ENCODE measurements around the gene C12orf57.
"Not testable (repeated sequence)": the region's sequence is repeated elsewhere in the genome, so short reads cannot be mapped to it uniquely, and the experiment has no call there.

Gene C12orf57

DNA sequence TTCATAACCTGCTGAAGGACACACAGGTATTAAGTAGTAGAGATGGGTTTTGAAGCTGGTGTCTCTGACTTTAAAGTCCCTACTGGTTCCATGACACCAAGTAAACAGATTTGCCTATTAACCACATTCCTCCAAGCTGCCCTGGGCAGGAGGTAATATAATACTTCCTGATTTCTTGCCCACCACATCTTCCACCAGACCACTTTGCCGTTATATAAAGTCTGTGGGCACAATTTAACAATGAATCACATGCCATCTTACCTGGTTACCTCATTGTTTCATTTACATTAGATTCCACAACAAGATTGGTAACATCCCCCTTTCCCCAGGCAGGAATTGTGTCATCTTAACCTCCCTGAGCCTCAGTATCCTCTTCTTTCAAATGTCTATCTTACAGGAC, 40.1 kb upstream of the C12orf57 start:
- H3K4me3 ChIP-seq (ENCODE audit: low read depth, low read length), result no peak overlapping the region
- in situ Hi-C loops (cut with HindIII; ENCODE audit: low sequenced_read_pairs), result no loop called here
- no peak for TF ChIP-seq CTCF (IDR thresholded peaks at IDR 0.05; ENCODE audit: low read depth, low read length)
- no peak for DNase-seq (ENCODE audit: low read depth, low spot score)

- in situ Hi-C loops (cut with HindIII; ENCODE audit: low sequenced_read_pairs), result no loop called here
- TF ChIP-seq CTCF (IDR thresholded peaks at IDR 0.05; ENCODE audit: low read depth, low read length), result no peak
- DNase-seq (ENCODE audit: low read depth, low spot score), result peak; percentile 95
Observed at GRCh38 chr12:6904280-6905276, 39.2 kb upstream of the C12orf57 start, which contains the start of gene LRRC23. TSS of gene LRRC23 (plus strand) at chr12:6904822. CDS start at chr12:6905634, 812 bp downstream.

DNA sequence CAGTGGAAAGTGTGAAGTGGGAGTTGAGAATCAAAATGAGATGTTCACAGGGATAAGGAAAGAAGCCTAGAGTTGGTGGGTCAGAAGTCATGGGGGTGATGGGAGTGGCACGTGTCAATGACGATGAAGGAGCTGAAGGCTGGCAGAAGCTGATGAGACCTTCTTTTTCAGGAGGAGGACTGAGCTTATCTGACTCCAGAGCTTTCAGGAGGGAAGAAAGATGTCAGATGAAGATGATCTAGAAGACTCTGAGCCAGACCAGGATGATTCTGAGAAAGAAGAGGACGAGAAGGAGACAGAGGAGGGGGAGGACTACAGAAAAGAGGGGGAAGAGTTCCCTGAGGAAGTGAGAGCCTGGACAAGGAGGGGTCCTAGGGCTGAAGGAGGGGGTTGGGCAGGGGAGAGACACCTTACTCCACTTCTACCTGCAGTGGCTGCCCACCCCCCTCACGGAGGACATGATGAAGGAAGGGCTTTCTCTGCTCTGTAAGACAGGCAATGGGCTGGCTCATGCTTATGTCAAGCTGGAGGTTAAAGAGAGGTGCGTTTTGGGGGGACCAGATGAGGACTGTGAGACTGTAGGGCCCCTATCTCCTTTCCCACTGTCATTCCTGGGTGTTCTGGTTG, 38.3 kb upstream of the C12orf57 start:
- in situ Hi-C loops (cut with HindIII; ENCODE audit: low sequenced_read_pairs), result no loop called here
- no peak for DNase-seq (ENCODE audit: low read depth, low spot score)
- no peak for TF ChIP-seq CTCF (IDR thresholded peaks at IDR 0.05; ENCODE audit: low read depth, low read length)
- peak overlapping the region; percentile 85 for H3K4me3 ChIP-seq (ENCODE audit: low read depth, low read length)

More at GRCh38 chr12:6904280-6905276, 39.2 kb upstream of the C12orf57 start, which contains the start of gene LRRC23:
- peak within 1 kb of the TSS; percentile 85 for H3K4me3 ChIP-seq (ENCODE audit: low read depth, low read length)

GRCh38 chr12:6908141-6908540, 35.7 kb upstream of the C12orf57 start:
- in situ Hi-C loops (cut with HindIII; ENCODE audit: low sequenced_read_pairs), result not testable (repeated sequence)

GRCh38 chr12:6909421-6910145, 34.2 kb upstream of the C12orf57 start:
- in situ Hi-C loops (cut with HindIII; ENCODE audit: low sequenced_read_pairs), result no loop called here
- DNase-seq (ENCODE audit: low read depth, low spot score), result no peak
- TF ChIP-seq CTCF (IDR thresholded peaks at IDR 0.05; ENCODE audit: low read depth, low read length), result no peak
- no peak overlapping the region for H3K4me3 ChIP-seq (ENCODE audit: low read depth, low read length)

More at GRCh38 chr12:6908141-6908540, 35.7 kb upstream of the C12orf57 start:
- H3K4me3 ChIP-seq (ENCODE audit: low read depth, low read length); DNase-seq (ENCODE audit: low read depth, low spot score): not testable (repeated sequence)

DNA sequence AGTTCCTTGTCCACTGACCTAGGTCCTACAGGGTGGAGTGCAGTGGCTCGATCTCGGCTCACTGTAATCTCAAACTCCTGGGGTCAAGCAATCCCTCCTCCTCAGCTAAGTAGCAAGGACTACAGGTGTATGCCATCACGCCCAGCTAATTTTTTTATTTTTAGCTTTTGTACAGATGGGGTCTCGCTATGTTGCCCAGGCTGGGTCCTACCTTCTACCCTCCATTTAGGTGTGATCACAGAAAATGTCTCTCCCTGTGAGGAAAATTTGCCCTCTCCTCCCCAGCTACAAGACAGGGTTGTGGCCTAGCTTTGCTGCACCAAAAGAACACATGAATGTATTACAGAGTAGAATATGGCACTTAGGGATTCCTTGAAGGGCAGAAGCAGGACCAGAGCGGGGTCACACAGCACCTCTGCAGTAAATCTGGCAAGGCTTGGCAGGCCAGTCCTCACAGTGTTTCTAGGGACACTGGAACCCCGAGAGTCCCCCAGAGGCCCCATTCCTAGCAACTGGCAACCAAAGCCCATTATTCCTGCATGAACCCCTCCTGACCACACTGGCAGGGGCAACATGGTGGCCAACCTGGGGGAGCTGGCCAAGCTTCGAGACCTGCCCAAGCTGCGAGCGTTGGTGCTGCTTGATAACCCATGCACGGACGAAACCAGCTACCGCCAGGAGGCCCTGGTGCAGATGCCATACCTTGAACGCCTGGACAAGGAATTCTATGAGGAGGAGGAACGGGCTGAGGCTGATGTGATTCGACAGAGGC, 31.5 kb upstream of the C12orf57 start:
- DNase-seq (ENCODE audit: low read depth, low spot score), result no peak
- in situ Hi-C loops (cut with HindIII; ENCODE audit: low sequenced_read_pairs), result no loop called here
- H3K4me3 ChIP-seq (ENCODE audit: low read depth, low read length), result no peak overlapping the region
- TF ChIP-seq CTCF (IDR thresholded peaks at IDR 0.05; ENCODE audit: low read depth, low read length), result no peak

All from astrocyte of the spinal cord (primary cell).